ENCODE data around the gene RGS6. TPM values are rescaled to one million over a fixed set of nuclear protein-coding genes. Genes with fewer than 3 reads are reported as not detected.

Gene RGS6
- total RNA-seq, 1 donor from 2014 or later = 0.24 TPM

DNA sequence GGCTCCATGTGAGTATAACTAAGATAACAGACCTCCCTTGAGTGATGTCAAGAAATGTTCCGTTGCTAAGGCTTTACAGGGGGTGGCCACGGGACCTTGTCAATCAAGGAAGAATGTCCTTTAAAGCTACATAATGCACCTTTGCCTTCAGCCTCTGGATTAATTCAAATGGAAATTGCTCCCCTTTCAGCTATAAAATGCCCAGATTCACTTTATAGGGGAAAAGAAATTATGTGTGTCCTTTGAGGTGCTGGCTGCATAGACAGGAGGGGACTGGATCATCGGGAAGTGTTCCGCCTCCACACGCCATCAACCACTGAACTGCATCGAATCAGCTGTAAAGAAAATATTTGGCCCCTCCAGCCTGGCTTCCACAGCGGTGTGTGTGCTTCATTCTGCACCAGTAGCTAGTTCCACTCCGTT, 546.3 kb downstream of the RGS6 start:
- Mint-ChIP-seq H3K4me3 (ENCODE audit: unreplicated experiment) (no peak overlapping the region), H3K9me3 (ENCODE audit: unreplicated experiment) (no peaks in the 10 kb centered on the region), H3K36me3 (ENCODE audit: unreplicated experiment) (no peaks in the 10 kb centered on the region), H3K27me3 (ENCODE audit: unreplicated experiment) (peaks cover 56% of the 10 kb centered on the region), H3K4me1 (ENCODE audit: unreplicated experiment) (peaks cover 24% of the 10 kb centered on the region), H3K27ac (ENCODE audit: unreplicated experiment) (no peak overlapping the region)
- no peak for DNase-seq (ENCODE audit: extremely low spot score, unreplicated experiment)
- TF ChIP-seq CTCF (IDR thresholded peaks at IDR 0.05) = no peak

DNA sequence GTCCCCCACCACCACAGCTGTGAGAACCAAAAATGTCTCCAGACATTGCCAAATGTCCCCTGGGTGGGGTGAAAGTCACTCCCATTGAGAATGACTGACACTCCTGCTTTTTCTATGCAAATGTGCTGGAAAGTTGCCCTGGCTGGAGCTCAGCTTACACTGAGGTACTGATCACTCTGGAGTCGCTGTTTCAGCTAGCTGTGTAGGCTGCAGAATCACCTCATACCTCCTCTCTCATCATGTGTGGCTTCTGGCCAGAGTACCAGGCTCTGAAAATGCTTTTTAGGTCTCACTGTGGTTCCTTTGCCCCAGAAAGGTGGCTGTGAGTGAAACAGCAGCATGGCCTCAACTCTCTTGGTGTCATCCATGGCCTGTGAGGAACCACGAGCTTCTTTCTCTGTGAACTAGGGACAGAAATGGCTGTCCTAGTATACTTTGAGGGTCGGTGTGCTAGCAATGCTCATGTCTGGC, 547.3 kb downstream of the RGS6 start:
- Mint-ChIP-seq H3K4me3 (ENCODE audit: unreplicated experiment) (no peak overlapping the region), H3K27me3 (ENCODE audit: unreplicated experiment) (peaks cover 56% of the 10 kb centered on the region), H3K4me1 (ENCODE audit: unreplicated experiment) (peaks cover 24% of the 10 kb centered on the region), H3K9me3 (ENCODE audit: unreplicated experiment) (no peaks in the 10 kb centered on the region), H3K36me3 (ENCODE audit: unreplicated experiment) (no peaks in the 10 kb centered on the region), H3K27ac (ENCODE audit: unreplicated experiment) (no peak overlapping the region)
- DNase-seq (ENCODE audit: extremely low spot score, unreplicated experiment) = no peak
- TF ChIP-seq CTCF (IDR thresholded peaks at IDR 0.05) = no peak

DNA sequence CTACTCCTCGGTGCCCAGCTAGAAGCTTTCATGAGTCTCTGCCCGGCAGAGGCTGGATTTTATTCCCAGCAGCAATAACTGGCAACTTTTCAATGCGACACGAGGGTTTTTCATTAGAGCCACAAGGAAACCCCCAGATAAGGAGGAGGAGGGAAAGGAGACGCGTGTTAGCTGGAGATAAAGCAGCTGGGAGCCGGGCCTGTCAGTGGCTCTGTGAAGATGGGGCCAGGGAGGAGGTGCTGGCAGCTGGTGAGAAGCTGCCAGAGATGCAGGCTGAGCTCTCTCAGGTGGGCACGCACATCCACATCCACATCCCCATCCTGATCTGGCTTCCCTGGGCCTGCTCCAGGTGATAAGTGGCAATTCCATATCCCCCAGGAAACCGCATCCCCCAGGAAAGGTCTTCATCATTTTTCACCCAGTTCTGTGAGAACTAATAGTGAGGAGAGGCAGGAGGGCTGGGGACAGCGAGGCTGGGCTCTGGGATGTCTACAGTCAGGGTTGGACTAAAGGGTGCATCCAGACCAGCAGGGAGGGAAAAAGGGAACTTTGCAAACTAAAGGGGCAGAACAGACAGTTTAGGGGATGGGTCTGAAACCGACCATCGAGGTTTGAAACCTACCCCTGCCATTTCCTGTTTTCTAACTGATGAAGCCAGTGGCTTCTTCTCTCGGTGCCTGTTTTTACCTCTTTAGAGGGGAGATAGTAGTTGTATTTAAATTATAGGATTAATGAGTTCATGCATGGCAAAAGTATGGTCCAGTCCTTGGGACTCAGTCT, 548.4 kb downstream of the RGS6 start:
- no peaks in the 10 kb centered on the region for H3K9me3 Mint-ChIP-seq (ENCODE audit: unreplicated experiment)
- H3K4me1 Mint-ChIP-seq (ENCODE audit: unreplicated experiment) = peaks cover 24% of the 10 kb centered on the region
- peak; percentile 49 for DNase-seq (ENCODE audit: extremely low spot score, unreplicated experiment)

GRCh38 chr14:72483311-72483710, 551.1 kb downstream of the RGS6 start:
- no peak for TF ChIP-seq CTCF (IDR thresholded peaks at IDR 0.05)
- Mint-ChIP-seq H3K36me3 (ENCODE audit: unreplicated experiment) (no peaks in the 10 kb centered on the region), H3K27me3 (ENCODE audit: unreplicated experiment) (peaks cover 63% of the 10 kb centered on the region), H3K4me1 (ENCODE audit: unreplicated experiment) (peaks cover 3% of the 10 kb centered on the region), H3K27ac (ENCODE audit: unreplicated experiment) (no peak overlapping the region), H3K4me3 (ENCODE audit: unreplicated experiment) (no peak overlapping the region), H3K9me3 (ENCODE audit: unreplicated experiment) (no peaks in the 10 kb centered on the region)
- no peak for DNase-seq (ENCODE audit: extremely low spot score, unreplicated experiment)

More for the DNA sequence above, 548.4 kb downstream of the RGS6 start:
- Mint-ChIP-seq H3K36me3 (ENCODE audit: unreplicated experiment) (no peaks in the 10 kb centered on the region), H3K27ac (ENCODE audit: unreplicated experiment) (no peak overlapping the region), H3K4me3 (ENCODE audit: unreplicated experiment) (no peak overlapping the region), H3K27me3 (ENCODE audit: unreplicated experiment) (peaks cover 60% of the 10 kb centered on the region)
- no peak for TF ChIP-seq CTCF (IDR thresholded peaks at IDR 0.05)

DNA sequence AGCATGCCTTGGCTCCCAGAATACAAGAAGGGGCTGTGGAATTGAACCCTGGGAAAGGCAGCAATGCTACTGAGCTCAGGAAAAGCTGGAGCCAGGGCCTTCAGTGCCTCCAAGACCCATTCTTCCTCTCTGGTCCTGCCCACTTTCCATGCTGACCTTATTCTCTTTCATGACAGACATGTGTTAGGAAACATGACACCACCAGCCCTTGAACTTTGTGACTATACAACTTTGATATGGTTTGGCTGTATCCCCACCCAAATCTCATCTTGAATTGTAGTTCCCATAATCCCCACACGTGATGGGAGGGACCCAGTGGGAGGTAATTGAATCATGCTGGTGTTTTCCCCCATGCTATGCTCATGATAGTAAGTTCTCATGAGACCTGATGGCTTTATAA, 553.5 kb downstream of the RGS6 start:
- Mint-ChIP-seq H3K9me3 (ENCODE audit: unreplicated experiment) (no peaks in the 10 kb centered on the region), H3K27ac (ENCODE audit: unreplicated experiment) (no peak overlapping the region), H3K4me1 (ENCODE audit: unreplicated experiment) (no peaks in the 10 kb centered on the region), H3K4me3 (ENCODE audit: unreplicated experiment) (no peak overlapping the region), H3K36me3 (ENCODE audit: unreplicated experiment) (no peaks in the 10 kb centered on the region), H3K27me3 (ENCODE audit: unreplicated experiment) (peaks cover 60% of the 10 kb centered on the region)
- no peak for TF ChIP-seq CTCF (IDR thresholded peaks at IDR 0.05)
- peak; percentile 36 for DNase-seq (ENCODE audit: extremely low spot score, unreplicated experiment)

Data from osteocyte (in vitro differentiated cells).